Left renal cortex interstitium (tissue), 4 donors: ENCODE data around the gene C17orf75. TPM values are rescaled to one million over a fixed set of nuclear protein-coding genes. Genes with fewer than 3 reads are reported as not detected.

Experiments used
- DNase-seq, 4 donors: peaks; one replicate each; pipeline ENCODE4 v3.0.0-alpha.2; 2013; ENCODE audit warnings: low read depth in 4 of 4, low spot score in 2 of 4, missing footprints in 1 of 4
- polyA plus RNA-seq, 4 donors: library from polyadenylated mRNA; unstranded; fragments of 120-200 nt; gene quantifications; one replicate each; pipeline ENCODE4 v1.2.1, GENCODE V29; 2013; ENCODE audit not compliant: insufficient read length in 4 of 4

The C17orf75 gene
- polyA plus RNA-seq, 4 donors: 38.6 to 59.7 (median 42.8) TPM

DNA sequence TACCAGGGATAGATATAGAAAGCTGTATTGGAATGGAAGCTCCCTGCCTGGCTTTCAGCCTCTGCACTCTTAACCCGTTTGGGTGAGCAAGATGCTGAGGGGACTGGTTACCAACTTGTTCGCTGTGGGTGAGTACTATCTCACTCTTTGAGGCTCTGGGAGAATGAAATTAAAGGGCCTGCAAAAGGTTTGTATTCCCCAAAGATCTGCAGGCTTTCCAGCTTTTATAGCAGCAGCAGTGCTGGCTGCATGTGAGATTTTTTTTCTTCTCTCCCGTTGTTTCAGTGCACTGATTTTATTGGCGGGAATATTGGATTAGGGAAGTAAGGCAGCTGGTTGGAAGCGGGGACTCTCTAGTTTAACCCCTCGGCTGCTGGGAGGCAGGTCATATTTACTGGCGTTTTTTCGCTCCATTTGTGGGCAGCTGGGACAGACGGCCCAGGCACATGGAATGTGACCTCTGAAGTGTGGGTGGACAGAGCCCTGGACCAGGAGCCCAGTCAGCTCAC lies 30.9 kb downstream of the C17orf75 start:
- DNase-seq: no peak

- DNase-seq: no peak
Measured at GRCh38 chr17:32307658-32308057, 34.3 kb downstream of the C17orf75 start.

DNA sequence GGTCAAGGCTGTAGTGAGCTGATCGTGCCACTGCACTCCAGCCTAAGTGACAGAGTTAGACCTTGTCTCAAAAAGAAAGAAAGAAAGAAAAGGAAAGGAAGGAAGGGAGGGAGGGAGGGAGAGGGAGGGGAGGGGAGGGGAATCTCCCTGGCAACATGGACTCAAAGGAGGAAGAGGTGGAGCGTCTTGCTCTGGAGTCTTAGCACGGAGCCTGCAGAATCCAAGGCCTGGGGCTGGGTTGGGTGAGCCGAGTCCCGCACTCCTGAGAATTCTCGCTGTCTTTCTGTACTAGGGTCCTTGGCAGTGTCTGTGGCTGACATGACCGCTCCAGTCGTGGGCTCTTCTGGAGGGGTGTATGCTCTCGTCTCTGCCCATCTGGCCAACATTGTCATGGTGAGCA lies 36.9 kb downstream of the C17orf75 start:
- no peak for DNase-seq

- no peak for DNase-seq
Measured at GRCh38 chr17:32303781-32304288, 38.1 kb downstream of the C17orf75 start.

DNA sequence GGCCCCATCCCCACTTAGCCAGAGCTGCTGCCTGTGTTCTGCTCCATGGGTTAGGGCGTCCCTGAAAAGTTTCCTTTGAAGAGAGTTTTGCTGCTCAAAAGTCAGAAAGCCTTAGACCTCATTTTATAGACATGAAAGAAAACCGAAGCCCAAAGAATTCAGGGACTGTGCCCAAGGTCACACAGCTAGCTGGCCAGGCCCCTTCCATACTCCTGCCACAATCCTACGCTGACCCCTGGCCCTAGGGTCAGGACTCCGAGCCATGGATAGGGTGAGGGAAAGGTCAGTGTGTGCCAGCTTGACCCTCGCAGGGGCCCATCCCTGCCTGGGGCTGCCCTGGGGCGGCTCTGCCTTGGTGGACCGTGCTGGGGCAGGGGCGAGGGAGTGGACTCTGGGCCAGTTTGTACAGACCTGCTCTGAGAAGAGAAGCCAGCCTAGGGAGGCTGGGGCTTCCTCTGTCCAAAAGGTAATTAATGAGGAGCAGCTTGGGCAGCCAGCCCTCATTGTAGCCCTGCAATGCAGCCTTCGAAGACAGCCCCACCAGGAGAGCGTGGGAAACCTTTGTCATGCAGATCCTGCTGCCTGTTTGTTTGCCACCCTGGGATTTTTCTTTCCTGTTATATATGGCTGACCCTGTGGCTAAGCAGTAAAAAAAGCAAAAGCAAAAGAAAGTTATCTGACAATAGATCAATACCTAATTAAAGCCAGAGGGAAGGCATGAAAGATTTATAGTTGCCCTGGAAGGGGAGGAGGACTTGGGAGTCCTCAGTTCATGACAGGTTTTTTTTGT lies 38.9 kb downstream of the C17orf75 start:
- DNase-seq: no peak

- no peak for DNase-seq
Measured at GRCh38 chr17:32302037-32302436, 39.9 kb downstream of the C17orf75 start.

DNA sequence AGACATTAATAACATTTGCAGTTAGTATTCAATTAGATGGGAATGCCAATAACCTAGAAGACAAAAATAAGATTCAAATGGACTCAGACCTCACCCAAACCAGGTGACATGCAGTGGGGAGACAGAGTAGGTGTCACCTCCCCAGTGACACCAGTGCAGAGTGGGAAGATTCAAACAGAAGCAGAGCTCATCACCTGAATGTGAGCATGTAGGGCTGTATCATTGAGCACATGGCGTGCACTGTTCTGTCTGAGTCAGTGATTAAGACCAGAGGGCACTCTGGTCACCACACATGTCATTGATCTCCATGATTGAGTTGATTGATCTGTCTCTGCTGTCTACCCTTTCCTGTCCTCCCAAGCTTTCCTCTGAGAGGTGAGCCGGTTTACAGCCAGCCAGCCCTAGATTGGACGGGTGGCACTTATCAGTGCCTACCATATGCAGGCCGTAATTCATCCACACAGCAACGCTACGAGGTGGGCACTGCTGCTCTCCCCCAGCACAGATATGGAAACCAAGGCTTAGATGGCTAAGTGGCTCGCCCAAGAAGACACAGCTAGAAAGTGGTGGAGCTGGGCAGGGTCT lies 42.3 kb downstream of the C17orf75 start:
- no peak for DNase-seq

- DNase-seq: no peak
Measured at GRCh38 chr17:32298721-32299579, 43.0 kb downstream of the C17orf75 start.

- no peak for DNase-seq
Measured at GRCh38 chr17:32298298-32298697, 43.7 kb downstream of the C17orf75 start.

DNA sequence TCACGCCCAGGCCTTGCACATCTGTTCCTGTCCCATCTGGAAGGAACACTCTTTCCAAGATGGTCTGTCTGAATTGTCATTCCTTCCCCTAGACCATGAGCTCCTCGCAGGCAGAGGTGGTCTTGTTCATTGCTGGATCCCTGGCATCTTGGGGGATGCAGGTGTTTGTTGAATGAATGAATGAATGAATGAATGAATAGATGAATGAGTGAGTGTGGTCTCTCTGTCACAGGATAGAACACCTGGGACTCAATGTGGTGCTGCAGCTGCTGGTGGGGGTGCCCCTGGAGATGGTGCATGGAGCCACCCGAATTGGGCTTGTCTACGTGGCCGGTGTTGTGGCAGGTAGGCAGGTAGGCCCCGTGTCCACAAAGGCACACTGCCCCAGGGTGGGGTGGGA lies 44.1 kb downstream of the C17orf75 start:
- DNase-seq: no peak

DNA sequence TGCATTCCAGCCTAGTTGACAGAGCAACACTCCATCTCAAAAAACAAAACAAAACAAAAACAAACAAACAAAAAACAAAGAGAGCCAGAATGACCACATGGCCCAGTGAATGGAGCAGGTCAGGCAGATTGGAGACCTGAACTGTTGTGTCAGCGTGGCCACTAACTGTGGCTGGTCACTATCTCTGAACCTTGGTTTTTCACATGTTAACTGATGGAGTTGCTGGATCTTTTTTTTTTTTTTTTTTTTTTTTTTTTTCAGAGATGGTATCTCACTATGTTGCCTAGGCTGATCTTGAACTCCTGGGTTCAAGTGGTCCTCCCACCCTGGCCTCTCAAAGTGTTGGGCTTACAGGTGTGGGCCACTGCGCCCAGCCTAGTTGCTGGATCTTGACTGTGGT lies 44.5 kb downstream of the C17orf75 start:
- no peak for DNase-seq

- no peak for DNase-seq
Measured at GRCh38 chr17:32292094-32292493, 49.9 kb downstream of the C17orf75 start.

- DNase-seq: no peak
Measured at GRCh38 chr17:32289471-32290070, 52.4 kb downstream of the C17orf75 start.

- no peak for DNase-seq
Measured at GRCh38 chr17:32288615-32289014, 53.4 kb downstream of the C17orf75 start.

DNA sequence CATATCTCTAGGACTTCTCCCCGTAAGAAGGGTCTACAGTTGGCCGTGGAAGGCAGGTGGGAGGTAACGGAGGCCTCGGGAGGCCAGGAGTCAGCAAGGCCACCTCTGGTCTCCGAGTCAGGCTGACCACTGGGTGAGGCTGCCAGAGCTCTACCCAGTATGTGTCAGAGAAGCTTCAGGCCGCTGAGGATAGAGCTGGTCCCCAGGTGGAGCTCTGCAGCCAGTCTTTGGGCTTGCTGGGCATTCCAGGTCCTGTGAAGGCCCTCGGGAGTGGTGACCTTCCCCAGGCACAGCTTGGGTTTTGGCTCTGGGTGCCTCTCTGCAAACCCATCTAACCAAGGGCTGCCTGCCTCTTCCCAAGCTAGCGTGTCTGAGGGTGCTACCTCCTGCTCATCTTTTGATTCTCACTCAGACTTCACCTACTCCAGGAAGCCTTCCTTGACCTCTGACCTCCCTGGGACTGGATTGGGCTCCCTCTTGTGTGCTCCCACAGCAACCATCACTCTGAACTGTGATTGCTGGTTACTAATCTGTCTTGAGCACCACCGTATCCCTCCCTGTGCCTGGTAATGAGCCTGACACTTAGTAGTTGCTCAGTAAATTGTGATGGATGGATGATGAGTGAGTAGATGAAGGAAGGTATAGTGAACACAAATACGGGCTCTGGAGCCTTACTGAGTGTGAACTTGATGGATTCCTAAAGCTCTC lies 54.0 kb downstream of the C17orf75 start:
- DNase-seq: no peak

- no peak for DNase-seq
Measured at GRCh38 chr17:32286518-32286900, 55.5 kb downstream of the C17orf75 start.

- no peak for DNase-seq
Measured at GRCh38 chr17:32285746-32286517, 56.0 kb downstream of the C17orf75 start.

GRCh38 chr17:32285306-32285705 lies 56.7 kb downstream of the C17orf75 start:
- DNase-seq: no peak

- no peak for DNase-seq
Measured at GRCh38 chr17:32283745-32284201, 58.2 kb downstream of the C17orf75 start.
